HL-60 (cell line): ENCODE results near the gene RINL.
"Not testable (repeated sequence)": the region's sequence is repeated elsewhere in the genome, so short reads cannot be mapped to it uniquely, and the experiment has no call there.

Experiments used
- DNase-seq, 2 experiments: peaks; one replicate each; pipeline ENCODE4 v3.0.0-alpha.2; 2010 to 2020; ENCODE audit warnings: low read depth in 1 of 2, low spot score in 1 of 2
- H3K27ac ChIP-seq: fragments of 250-450 bp; sonication (Bioruptor Pico); replicated peaks from 2 replicates; pipeline ENCODE4 v1.5.1; 2020; ENCODE audit warnings: mild to moderate bottlenecking, moderate library complexity
- H3K27me3 ChIP-seq: fragments of 250-450 bp; sonication (Bioruptor Pico); 2 replicates; pipeline ENCODE4 v1.5.1; 2021; ENCODE audit warnings: mild to moderate bottlenecking, moderate library complexity; ENCODE audit not compliant: insufficient read depth, poor library complexity, severe bottlenecking
- H3K4me3 ChIP-seq: replicated peaks from 2 replicates; pipeline ENCODE4 v1.5.1; 2011; ENCODE audit warnings: mild to moderate bottlenecking, control low read depth, low read length; ENCODE audit not compliant: insufficient read depth
- CTCF ChIP-seq: IDR thresholded peaks from one replicate; pipeline ENCODE4 v1.5.1; 2011; ENCODE audit warnings: low read length, control low read depth, inconsistent platforms; ENCODE audit not compliant: insufficient read depth
- GABPA ChIP-seq: IDR thresholded peaks from 2 replicates; pipeline ENCODE4 v1.6.1; 2012; ENCODE audit warnings: low read depth
- POLR2AphosphoS5 ChIP-seq: IDR thresholded peaks from 2 replicates; pipeline ENCODE4 v1.6.1; 2012; ENCODE audit warnings: low read depth
- REST ChIP-seq: IDR thresholded peaks from 2 replicates; pipeline ENCODE4 v1.6.1; 2012; ENCODE audit warnings: low read depth; ENCODE audit not compliant: insufficient replicate concordance
- SPI1 ChIP-seq: IDR thresholded peaks from 2 replicates; pipeline ENCODE4 v1.6.1; 2012; ENCODE audit warnings: low read depth, mild to moderate bottlenecking, borderline replicate concordance

Gene RINL

GRCh38 chr19:38829203-38829602, 48.9 kb downstream of the RINL start:
- peak overlapping the region; percentile 48 for H3K27ac ChIP-seq
- DNase-seq: peak; percentile 83 to 87
- H3K4me3 ChIP-seq, H3K27me3 ChIP-seq: not testable (repeated sequence)
- TF ChIP-seq POLR2AphosphoS5: 0 out of 2 replicates have a peak, but pooled peaks have one; percentile 28

GRCh38 chr19:38826856-38827551, 51.1 kb downstream of the RINL start:
- Histone ChIP-seq H3K27ac (no peak overlapping the region), H3K4me3 (no peak overlapping the region), H3K27me3 (no peaks in the 10 kb centered on the region)
- no peak for DNase-seq
- no peak for TF ChIP-seq REST
- TF ChIP-seq CTCF: no peak
- TF ChIP-seq POLR2AphosphoS5: no peak
- TF ChIP-seq SPI1: no peak

GRCh38 chr19:38825936-38826335, 52.1 kb downstream of the RINL start:
- not testable (repeated sequence) for H3K27me3 ChIP-seq, H3K27ac ChIP-seq, H3K4me3 ChIP-seq, DNase-seq

- not testable (repeated sequence) for H3K4me3 ChIP-seq, H3K27ac ChIP-seq, H3K27me3 ChIP-seq, DNase-seq
Observed at GRCh38 chr19:38821230-38821825, 56.7 kb downstream of the RINL start.

GRCh38 chr19:38819231-38819920, 58.7 kb downstream of the RINL start:
- Histone ChIP-seq H3K4me3 (no peak overlapping the region), H3K27me3 (no peaks in the 10 kb centered on the region), H3K27ac (no peak overlapping the region)
- TF ChIP-seq POLR2AphosphoS5 (no peak), CTCF (no peak), SPI1 (no peak), GABPA (no peak), REST (no peak)
- DNase-seq: no peak
